Adrenal gland (tissue), 5 donors: ENCODE measurements around the gene DPP10.

Experiments used
- POLR2A ChIP-seq, 2 donors: fragments of 450-650 bp; IDR thresholded peaks; one replicate each; pipeline ENCODE4 v1.6.1; 2017; ENCODE audit warnings: antibody characterized with exemption in 2 of 2, mild to moderate bottlenecking in 2 of 2, moderate library complexity in 1 of 2
- TF ChIP-seq, protein P1 (sequence below), 6 experiments: fragments of 450-650 bp in 4 of 6; fragments of 200-600 bp in 2 of 6; sonication (generic) in 1 of 6; IDR thresholded peaks; 1 replicate in 5 of 6; 2 replicates in 1 of 6; pipeline versions ENCODE4 v1.5.1 to v1.8.0; 2016 to 2021; ENCODE audit warnings: antibody characterized with exemption in 6 of 6, mild to moderate bottlenecking in 2 of 6, moderate library complexity in 1 of 6
- donor health status: DM: no; HTN: no; CAD: no.

DNA sequence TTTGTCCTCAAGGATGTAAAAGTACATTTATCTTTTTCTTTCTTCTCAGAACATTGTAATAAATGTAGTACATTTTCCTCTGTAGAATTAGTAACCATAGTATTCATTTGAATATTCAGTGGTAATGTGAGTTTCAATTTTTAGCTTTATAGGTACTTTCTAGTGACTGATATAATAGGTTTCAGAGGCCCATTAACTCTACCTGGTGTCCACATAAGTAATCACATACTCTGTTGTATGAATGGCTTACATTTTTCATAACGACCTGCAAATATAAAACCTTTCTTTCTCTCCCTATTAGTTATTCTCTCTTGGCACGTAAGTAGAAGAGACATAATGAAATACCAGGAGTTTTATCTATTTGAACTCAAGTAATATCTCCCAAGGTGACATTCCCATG, 1017.6 kb downstream of the DPP10 start:
- TF ChIP-seq, protein P1, sequence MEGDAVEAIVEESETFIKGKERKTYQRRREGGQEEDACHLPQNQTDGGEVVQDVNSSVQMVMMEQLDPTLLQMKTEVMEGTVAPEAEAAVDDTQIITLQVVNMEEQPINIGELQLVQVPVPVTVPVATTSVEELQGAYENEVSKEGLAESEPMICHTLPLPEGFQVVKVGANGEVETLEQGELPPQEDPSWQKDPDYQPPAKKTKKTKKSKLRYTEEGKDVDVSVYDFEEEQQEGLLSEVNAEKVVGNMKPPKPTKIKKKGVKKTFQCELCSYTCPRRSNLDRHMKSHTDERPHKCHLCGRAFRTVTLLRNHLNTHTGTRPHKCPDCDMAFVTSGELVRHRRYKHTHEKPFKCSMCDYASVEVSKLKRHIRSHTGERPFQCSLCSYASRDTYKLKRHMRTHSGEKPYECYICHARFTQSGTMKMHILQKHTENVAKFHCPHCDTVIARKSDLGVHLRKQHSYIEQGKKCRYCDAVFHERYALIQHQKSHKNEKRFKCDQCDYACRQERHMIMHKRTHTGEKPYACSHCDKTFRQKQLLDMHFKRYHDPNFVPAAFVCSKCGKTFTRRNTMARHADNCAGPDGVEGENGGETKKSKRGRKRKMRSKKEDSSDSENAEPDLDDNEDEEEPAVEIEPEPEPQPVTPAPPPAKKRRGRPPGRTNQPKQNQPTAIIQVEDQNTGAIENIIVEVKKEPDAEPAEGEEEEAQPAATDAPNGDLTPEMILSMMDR (IDR thresholded peaks at IDR 0.05): no peak
- no peak for TF ChIP-seq POLR2A (IDR thresholded peaks at IDR 0.05)
